GM18870 (cell line): Measurements from ENCODE around the gene VTI1A.
"Not testable (repeated sequence)": the region's sequence is repeated elsewhere in the genome, so short reads cannot be mapped to it uniquely, and the experiment has no call there.

ENCODE experiments used
- ATAC-seq: cut with Tn5 transposase; IDR thresholded peaks from one replicate; pipeline ENCODE4 v1.9.1; 2021; ENCODE audit warnings: moderate library complexity; ENCODE audit not compliant: unreplicated experiment

The VTI1A gene

DNA sequence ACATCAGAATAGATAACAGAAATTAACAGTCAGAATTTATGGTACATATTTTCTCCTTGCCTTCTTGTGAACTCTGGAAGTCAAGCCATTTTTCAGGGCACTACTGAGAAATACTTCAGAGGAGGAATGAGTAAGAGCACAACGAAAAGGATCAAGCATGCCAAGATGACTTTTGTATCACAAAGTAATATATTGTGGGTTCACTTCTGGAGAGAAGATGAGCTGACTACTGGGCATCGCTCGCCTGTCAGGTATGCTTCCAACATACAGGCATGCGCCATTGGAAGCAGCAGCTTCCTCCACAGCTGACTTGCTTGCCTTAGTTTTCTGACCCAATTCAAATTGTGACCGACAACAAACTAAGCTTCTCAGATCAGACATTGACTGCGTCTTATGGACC, 137.3 kb downstream of the VTI1A start:
- no peak for ATAC-seq

DNA sequence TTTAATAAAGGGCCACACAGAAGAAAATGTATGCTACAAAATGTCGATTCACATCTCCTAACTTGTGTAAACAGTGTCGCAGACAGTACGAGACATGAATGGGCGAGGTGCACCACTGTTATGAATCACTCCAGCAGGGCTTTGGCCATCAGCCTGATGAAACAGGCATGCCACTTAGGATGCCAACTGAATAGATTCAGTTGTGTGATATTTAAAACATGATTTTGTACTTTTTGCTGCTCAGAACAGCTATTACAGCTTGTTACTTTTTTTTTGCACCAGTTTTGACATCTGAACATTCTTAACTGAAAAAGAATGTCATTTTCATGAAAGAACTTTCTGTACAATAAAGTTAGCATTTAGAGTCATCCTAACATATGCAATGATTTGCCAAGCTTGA, 138.1 kb downstream of the VTI1A start:
- no peak for ATAC-seq

DNA sequence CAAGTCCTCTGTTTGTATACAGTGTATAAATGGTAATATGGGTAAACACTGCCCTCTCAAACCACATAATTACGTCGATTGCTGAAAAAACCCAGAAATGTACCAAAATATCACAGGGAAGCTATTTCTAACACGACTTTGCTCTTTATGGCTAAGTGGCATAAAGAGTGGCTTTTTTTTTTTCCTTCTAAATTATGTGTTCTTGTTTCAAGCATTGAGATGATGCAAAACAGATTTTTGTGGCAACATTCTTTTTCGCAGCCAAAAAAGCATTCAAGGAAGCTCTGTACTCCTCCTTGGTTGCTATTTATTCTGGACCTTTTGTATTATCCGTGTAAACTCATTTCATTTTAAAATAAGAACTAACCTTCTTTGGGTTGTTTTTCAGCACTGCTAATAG, 138.9 kb downstream of the VTI1A start:
- no peak for ATAC-seq

DNA sequence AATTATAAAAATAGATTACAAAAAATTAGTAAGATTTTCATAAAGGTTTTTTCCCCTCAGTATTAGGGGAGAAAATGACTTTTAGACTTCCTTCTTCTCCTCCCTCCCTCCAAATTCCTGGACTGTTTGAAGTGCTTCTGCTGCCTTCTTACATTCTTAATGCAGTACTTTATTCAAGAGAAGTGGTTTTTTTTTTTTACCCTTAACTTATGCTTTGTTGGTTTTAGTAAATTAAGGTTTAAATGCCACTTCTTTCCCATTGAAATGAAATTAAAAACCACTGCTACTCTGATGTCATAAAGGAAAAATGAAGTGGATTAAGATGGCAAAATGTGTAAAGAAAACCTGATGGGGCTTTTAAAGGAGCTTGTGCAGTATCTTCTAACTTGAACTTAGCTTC, 140.7 kb downstream of the VTI1A start:
- no peak for ATAC-seq

DNA sequence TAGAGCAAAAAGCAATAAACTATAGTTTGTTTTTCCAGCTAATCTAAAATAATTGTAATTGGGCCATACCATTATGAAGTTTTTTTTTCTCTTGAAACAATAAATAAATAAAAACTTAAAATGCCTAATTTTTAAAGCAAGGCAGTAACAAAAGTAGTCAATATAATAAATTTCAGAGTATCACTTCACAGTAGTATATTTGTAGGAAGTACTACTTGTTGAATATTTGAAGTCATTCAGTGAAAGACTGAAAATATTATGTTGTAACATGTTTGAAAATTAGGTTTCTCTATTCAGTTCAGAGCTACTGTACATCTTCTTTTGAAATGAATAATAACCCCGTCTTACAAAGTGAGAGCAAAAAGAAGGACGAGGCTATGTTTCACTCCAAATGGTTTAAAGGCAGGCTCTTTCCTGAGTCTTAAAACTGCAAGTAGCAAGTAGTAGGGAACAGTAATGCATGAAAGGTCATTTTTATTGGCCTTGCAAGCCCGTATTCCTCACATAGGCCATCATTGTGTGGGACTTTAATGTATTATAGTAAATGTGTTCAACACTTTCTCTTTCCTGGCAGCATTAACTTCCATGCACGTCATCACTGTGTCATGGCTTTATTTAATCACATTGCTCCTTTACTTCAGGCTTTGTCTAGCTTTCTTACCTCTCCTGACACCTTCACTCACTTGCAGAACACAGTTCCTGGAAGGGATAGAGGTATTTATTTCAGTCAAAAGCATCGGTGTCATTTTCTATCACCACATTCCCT, 141.4 kb downstream of the VTI1A start:
- ATAC-seq: no peak

DNA sequence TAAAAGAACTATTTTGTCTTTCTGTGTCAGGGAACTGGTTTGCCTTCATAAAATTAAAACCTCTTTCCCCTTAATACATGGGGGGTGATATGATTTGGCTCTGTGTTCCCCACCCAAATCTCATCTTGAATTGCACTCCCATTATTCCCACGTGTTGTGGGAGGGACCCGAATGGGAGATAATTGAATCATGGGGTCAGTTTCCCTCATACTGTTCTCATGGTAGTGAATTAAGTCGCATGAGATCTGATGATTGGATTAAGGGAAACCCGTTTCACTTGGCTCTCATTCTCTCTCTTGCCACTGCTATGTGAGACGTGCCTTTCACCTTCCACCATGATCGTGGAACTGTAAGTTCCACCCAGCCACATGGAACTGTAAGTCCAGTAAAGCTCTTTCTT, 142.1 kb downstream of the VTI1A start:
- no peak for ATAC-seq

DNA sequence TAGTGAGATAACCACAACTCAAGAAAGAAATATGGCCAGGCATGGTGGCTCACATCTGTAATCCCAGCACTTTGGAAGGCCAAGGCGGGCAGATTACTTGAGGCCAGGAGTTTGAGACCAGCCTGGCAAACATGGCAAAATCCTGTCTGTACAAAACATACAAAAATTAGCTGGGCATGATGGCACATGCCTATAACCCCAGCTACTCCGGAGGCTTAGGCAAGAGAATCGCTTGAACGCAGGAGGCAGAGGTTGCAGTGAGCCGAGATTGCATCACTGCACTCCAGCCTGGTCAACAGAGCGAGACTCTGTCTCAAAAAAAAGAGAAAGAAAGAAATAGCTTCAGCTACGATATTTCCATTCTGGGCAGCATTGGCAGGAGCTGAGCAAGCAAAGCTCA, 143.8 kb downstream of the VTI1A start:
- not testable (repeated sequence) for ATAC-seq

DNA sequence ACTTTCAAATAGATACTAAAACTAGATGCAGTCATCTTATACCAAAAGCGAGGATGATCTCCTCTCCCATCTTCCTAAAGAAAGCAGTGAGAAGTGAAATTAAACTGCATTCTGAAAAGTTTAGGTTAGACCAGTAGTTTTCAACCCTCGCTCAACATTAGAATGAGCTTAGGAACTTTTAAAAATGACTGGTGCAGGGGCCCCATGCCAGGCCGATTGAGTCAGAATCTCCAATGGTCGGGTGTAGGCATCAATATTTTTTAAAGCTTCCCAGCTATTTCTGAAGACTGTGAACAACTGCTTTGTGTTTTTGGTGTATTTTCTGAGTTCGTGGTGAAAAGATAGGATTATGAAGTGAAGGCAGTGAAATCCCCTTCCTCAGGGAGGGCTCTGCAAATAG, 146.0 kb downstream of the VTI1A start:
- no peak for ATAC-seq

DNA sequence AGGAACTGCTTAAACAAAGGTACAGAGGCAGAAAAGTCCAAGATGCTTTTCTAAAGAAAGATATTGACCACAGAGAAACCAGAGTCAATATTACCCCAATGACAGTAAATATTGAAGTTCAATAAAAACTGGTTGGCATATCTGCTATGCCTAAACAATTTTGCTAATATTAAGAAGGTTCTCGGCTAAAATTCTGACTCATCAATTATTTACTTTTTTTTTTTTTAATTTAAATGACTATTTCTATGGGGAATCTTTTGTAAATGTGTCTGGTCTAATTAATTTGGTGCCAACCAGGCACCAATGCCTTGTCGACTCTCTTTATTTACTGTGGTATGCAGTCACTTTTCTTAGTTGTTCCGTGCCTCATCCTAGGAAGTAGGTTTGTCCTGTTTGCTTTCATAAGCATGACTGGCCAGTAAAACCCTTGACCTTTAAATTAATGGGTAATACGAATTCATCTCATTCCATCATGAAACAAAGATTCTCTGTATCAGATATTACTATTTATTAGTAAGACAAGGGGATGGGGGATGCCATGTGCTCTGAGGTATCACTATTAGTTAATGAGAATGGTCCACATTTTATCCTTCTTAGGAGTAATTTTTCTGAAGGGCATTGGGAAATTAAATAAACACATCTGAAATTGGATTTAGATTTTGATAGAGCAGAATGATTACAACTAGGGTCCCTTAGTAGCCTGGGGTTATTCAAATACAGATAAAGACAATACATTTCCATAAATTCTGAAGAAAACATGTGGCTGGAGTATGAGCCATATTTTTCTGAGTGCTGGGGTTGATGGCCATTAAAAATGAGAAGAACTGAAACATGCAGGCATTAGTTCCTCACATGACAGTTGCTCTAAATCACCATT, 154.4 kb downstream of the VTI1A start:
- ATAC-seq: no peak

DNA sequence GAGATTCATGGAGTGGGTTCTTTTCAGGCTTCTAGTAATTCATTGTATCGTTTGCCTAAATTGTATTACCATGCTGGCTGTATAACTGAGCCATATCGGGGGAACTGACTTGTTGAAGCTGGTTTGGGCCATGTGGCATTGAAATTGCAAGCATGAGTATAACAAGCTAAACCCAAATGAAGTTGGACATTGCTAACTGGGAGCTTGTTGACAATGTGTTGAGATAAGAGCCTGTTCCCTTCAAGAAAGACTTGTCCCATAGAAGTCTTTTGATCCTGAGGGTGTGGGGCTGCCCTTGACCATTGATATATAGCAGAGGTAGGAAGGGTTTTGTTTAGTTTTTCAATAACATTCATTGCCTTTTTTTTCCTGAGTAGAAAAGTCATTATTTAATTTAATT, 156.0 kb downstream of the VTI1A start:
- no peak for ATAC-seq

DNA sequence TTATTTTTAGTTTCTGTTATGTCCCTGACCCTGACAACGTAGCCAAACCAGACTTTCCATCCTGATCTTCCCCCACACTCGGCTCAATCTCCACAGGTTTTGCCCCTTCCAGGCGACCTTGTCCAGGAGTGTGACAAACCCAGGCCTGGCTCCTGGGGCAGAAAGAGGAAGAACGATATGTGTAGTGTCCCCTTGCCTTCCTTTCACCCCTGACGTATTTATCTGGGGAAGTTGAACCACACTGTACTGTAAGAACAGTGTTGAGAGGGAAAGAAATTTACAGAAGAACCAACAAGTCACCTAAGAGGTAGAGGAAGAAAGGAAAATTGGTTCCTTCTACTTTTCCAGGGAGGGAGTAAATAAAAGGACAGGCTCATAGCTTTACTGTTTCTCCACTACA, 158.0 kb downstream of the VTI1A start:
- no peak for ATAC-seq

DNA sequence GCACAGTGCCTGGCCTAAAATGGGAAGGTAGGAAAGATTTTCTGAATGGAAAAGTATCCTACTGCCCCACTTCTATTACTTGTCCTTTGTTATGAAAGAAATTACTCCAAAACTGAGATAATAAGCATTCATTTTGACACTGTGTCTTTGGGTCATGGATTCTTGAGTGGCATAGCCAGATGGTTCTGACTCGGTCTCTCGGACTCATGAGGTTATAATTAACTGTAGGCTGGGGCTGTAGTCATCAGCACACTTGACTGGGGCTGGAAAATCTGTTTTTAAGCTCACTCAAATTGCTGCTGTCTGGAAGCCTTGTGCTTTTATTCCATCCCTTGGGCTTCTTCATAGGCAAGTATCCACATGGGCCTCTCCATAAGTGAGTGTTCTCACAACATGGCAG, 160.5 kb downstream of the VTI1A start:
- ATAC-seq: no peak

DNA sequence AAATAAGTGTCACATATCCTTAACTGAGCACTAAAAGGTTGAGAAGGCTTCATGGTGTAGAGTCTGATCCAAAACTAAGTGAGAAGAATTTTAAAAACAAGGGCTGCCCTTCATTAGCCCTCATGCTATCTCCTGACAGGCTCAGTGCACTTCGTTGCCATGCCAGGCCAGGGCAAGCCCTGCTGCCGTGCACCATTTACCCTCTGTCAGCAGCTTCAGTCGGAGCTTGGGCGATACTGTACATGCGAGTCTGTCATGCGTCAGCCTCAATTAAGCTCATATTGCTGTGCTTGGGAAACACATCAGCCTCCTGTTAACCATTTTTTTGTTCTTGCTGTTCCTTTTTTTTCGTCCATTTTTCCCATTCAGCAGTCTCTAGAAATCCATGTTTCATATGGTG, 166.6 kb downstream of the VTI1A start:
- no peak for ATAC-seq

DNA sequence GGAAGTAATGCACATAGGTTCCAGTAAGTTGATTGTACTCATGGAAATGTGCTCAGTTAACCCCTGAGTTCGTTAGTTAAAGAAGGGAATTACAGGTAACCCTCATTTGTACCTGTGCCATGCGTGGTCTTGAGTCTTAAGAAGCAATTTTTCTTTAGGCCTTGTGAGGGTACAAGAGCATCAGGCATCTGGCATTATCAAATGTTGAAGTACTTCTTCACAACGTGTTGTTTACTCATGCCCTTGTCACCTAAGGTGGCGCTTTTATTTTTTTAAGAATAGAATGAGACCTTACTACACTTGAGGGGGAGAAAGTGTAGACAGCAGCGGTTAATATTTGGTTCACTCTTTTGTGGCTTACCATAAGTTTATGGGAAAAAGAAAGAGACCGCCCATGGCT, 167.1 kb downstream of the VTI1A start:
- ATAC-seq: no peak

DNA sequence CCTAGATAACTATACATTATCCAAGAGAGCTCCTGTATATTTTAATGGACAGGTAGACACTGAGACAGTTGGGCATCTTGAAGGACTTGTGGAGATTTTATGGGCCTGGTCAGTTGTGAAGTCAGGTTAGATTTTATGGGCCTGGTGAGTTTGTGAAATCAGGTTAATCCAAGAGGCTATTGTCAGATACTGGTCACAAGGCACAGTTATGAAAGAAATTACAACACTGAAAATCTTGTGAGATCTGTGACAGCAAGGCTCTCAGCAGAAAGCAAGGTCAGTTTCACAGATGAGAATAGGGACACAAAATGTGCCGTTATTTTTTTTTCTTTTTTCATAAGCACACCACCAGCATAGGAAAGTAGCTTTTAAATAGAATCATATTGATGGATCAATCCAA, 167.6 kb downstream of the VTI1A start:
- ATAC-seq: no peak

DNA sequence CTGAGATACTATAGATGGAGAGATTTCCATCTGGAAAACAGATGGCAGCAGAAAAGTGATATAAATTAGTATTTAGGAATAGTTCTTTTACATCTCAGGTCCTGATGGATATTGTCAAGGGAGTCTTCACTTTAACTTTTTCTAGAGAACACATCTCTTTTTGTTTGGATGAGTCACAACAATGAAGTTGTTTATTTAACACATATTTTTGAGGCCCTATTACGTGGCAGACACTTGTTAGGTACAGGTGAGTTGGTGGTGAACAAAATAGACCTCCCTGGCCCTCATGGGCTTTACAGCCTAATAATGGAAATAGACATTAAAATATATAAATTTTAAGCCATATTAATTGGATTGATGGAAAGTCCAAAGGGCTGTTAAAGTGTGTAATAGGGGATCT, 168.3 kb downstream of the VTI1A start:
- ATAC-seq: no peak

DNA sequence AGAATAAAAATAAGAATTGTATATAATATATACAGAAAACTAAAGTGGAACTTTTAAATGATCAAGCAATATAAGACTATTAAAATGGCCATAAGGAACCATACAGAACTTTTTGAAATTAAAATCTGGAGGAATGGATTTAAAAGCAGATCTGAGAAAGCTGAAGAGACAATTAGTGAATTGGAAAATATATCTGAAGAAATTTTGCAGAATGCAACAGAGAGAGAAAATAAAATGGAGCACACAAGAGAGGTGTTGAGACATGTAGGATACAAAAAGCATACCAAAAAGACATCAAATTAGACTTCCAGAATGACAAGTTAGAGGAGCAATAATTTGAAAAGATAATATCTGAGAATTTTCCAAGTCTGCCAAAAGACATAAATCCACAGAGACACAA, 169.6 kb downstream of the VTI1A start:
- no peak for ATAC-seq

DNA sequence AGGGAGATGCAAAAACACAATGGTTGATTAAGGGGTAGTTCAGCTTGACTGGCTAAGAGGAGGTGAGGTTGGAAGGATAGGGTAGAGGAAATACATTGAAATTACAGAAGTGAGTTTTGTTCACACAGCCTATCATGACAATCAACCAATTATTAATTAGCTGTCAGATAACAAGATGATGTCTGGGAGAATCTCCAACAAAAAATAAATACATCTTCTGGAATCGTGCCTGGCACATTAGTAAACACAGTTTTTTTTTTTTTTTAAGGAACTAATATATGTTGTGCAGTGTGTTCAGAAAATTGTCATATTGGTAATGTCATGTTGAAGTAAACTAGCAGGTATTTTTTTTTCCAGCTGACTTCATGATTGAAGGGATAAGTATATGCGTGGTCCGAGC, 171.8 kb downstream of the VTI1A start:
- no peak for ATAC-seq

DNA sequence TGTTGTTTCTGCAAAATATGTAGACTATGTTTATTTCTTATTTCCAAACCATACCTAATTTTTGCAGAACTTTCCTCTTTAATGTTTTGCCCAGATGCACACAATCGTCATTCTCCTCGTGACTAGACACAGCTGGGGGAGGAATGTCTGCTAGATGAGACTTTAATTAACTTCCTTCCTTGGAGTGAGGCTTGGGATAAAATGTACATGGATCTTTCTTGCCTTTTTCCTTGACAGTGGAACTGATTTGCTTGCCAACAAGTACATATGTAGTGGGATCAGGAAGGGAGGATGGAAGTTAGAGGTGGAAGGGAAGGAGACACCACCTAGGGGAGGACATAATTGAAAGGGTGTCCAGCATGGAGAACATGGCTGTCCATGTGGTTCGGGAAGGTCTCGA, 172.5 kb downstream of the VTI1A start:
- no peak for ATAC-seq

DNA sequence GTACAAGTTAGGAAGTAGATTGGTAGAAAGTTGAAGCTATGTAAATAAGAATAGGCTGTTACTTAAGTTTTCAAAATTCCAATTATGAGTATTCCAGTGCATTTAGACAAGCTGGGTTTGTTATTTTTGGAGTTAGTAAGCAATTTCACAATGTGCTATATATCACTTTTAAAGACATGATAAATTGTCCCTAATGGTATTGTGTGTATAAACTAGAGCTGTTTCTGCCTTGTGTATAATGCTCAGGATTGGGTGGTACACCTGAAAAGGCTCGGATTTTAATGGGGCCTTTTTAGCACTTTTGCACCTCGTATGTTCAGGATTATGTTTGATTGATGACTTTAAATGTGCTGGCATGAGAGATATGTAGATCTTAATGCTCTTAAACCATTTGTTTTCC, 175.8 kb downstream of the VTI1A start:
- no peak for ATAC-seq

DNA sequence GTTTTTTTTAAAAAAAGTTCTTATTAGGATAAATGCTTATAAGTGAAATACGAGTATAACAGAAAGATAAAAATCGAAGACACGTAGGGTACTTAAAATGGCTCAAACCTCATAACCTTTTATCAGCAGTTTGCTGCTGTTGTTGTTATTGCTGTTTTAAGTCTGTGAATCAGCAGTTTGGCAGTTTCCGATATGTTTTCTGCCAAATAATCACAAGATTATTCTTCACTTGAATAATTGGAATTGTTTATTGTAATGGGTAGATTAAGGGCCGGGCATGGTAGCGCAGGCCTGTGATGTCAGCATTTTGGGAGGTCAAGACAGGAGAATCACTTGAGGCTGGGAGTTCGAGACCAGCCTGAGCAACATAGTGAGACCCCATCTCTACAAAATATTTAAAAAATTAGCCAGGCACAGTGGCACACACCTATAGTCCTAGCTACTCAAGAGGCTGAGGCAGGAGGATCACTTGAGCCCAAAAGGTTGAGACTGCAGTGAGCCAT, 177.6 kb downstream of the VTI1A start:
- ATAC-seq: no peak

DNA sequence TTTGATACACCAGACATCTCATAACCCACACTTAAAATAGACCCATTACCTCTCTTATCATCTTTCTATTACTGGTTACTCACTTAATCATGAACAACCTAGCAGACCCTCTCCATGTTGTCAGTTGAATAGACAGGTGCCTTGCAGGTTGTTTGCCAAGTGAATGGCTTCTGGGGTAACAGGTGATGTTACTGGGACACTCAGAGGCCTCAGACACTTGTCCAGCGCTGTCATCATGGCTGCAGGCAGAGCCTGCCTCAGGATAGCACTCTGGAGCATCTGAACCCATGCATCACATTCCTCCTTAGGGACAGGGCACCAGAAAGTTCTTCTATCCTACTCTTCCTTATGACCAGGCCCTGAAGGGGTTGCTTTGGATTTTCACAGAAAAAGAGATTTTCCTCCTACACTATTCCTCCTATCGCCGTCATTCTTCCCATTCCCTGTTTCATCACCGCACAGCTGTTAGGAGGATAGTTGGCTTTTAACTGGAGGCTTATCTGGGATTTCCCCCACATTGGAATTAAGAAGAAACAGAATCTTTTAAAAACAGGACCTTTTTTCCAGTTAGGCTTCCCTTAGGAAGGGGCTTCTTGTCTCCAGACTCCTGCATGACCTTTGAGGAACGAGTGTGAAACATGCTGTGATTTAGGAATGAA, 182.1 kb downstream of the VTI1A start:
- no peak for ATAC-seq
